BJ (cell line): ENCODE data around the gene FAM131B. TPM values are rescaled to one million over a fixed set of nuclear protein-coding genes. Genes with fewer than 3 reads are reported as not detected.

Experiments used
- CTCF ChIA-PET: fragments of 350-600 bp; formaldehyde crosslinking; extraction: SDS; loops from one replicate; lab custom pipeline; 2021; ENCODE audit warnings: antibody characterized with exemption, inconsistent platforms; lab: Yijun Ruan, JAX
- POLR2A ChIA-PET: fragments of 300-600 bp; sonication (Branson Sonifier 250); formaldehyde crosslinking; extraction: SDS; loops from one replicate; lab custom pipeline; 2021; ENCODE audit warnings: antibody characterized with exemption; lab: Charles Lee
- DNase-seq: peaks from one replicate; pipeline ENCODE4 v3.0.0-alpha.2; 2011; ENCODE audit warnings: low read depth
- H3K27me3 ChIP-seq: 2 replicates; pipeline ENCODE4 v1.6.0; 2011; ENCODE audit warnings: low read length; ENCODE audit not compliant: control insufficient read depth, insufficient read depth
- H3K36me3 ChIP-seq: 2 replicates; pipeline ENCODE4 v1.5.1; 2011; ENCODE audit warnings: low read length; ENCODE audit not compliant: control insufficient read depth, insufficient read depth
- H3K4me3 ChIP-seq: 2 replicates; pipeline ENCODE4 v1.5.1; 2011; ENCODE audit warnings: low read depth, mild to moderate bottlenecking, control low read depth, low read length
- CTCF ChIP-seq: IDR thresholded peaks from 2 replicates; pipeline ENCODE4 v1.5.1; 2011; ENCODE audit warnings: low read depth, mild to moderate bottlenecking, control low read depth, inconsistent platforms, low read length, moderate library complexity; ENCODE audit not compliant: insufficient read depth
- polyA plus RNA-seq: library from polyadenylated mRNA; depleted of rRNA; stranded (reverse); fragments of >200 nt; gene quantifications from 2 replicates; pipeline ENCODE4 v1.2.3, GENCODE V29; 2011

Gene FAM131B
- polyA plus RNA-seq, 1 experiment = 2.9 TPM

- POLR2A ChIA-PET = no interaction called here
- peaks cover 15% of the 10 kb centered on the region for H3K27me3 ChIP-seq
- no peak for TF ChIP-seq CTCF
- CTCF ChIA-PET = interaction anchor here (1.4 to 1.5 kb wide), 2 partner anchors 13 to 116 kb away, joined by 3 to 4 read pairs; no protein-coding TSS in a partner anchor
- no peak overlapping the region for H3K4me3 ChIP-seq
- H3K36me3 ChIP-seq = no peaks in the 10 kb centered on the region
- no peak for DNase-seq
Measured at GRCh38 chr7:143356414-143357050, 6.0 kb downstream of the FAM131B start.

- no peaks in the 10 kb centered on the region for H3K36me3 ChIP-seq
- H3K27me3 ChIP-seq = peaks cover 14% of the 10 kb centered on the region
- no peak for TF ChIP-seq CTCF
- ChIA-PET CTCF (interaction anchor here (1.4 to 1.5 kb wide), 2 partner anchors 14 to 115 kb away, joined by 3 to 4 read pairs; no protein-coding TSS in a partner anchor), POLR2A (no interaction called here)
- H3K4me3 ChIP-seq = no peak overlapping the region
- DNase-seq = no peak
Measured at GRCh38 chr7:143355450-143356385, 6.8 kb downstream of the FAM131B start.

GRCh38 chr7:143354965-143355364 is 7.5 kb downstream of the FAM131B start:
- H3K4me3 ChIP-seq = no peak overlapping the region
- H3K36me3 ChIP-seq = no peaks in the 10 kb centered on the region
- DNase-seq = no peak
- peaks cover 15% of the 10 kb centered on the region for H3K27me3 ChIP-seq
- no peak for TF ChIP-seq CTCF
- POLR2A ChIA-PET = no interaction called here
- CTCF ChIA-PET = interaction anchor here (1.4 kb wide), 1 partner anchor 115 kb away, joined by 4 read pairs; no protein-coding TSS in a partner anchor

GRCh38 chr7:143354376-143354775 is 8.1 kb downstream of the FAM131B start:
- no peak overlapping the region for H3K4me3 ChIP-seq
- H3K27me3 ChIP-seq = peaks cover 11% of the 10 kb centered on the region
- H3K36me3 ChIP-seq = no peaks in the 10 kb centered on the region
- TF ChIP-seq CTCF = no peak
- CTCF ChIA-PET = no interaction called here
- POLR2A ChIA-PET = no interaction called here
- DNase-seq = no peak

GRCh38 chr7:143352531-143353002 is 9.9 kb downstream of the FAM131B start:
- Histone ChIP-seq H3K36me3 (no peaks in the 10 kb centered on the region), H3K4me3 (no peak overlapping the region), H3K27me3 (peaks cover 15% of the 10 kb centered on the region)
- DNase-seq = no peak
- POLR2A ChIA-PET = no interaction called here
- CTCF ChIA-PET = no interaction called here
- TF ChIP-seq CTCF = no peak
